ENCODE measurements around the gene CAPN12.

Gene CAPN12

DNA sequence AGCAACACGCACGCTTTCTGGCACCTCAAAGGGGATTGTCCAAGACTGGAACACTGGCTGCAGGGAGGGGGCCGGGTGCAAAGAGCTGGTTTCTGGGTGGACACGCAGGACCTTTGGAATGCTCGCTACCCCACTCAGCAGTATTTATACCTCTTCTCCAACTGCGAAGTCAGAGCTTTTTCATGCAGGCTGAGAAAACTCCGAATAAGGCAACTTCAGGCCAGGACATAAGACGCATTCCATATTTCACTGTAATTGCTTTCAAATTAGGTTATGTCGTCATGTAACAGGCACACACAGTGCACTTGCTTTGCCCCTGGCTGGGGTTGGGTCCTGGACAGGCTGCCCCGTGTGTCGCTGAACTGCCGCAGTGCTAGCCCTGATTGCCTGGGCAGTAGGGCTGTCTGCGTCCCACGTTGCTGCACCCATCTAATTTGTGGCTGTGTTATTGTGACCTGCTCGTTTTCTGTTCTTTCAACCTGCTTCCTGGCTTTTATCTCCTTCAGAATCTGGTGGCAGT lies 52.3 kb downstream of the CAPN12 start:
- peaks cover 15 to 93% (median 64%) of the 10 kb centered on the region in 4 experiments for H3K4me1 ChIP-seq (ENCODE audit: control extremely low read depth in 1 of 4, control insufficient read depth in 4 of 4, insufficient read depth in 4 of 4, low read length in 3 of 4)
- no peak for DNase-seq
- 88% methylated on average over 15 of the region's 15 CpGs for WGBS (ENCODE audit: insufficient coverage)
- H3K27me3 ChIP-seq (replicated peaks in 2 of 5; ENCODE audit: control insufficient read depth in 4 of 5, insufficient read depth in 5 of 5, low read length in 4 of 5), result no peaks in the 10 kb centered on the region
- H3K4me3 ChIP-seq (ENCODE audit: control insufficient read depth in 1 of 7, extremely low read depth in 1 of 7, insufficient read depth in 4 of 7, low read depth in 2 of 7, low read length in 6 of 7), result no peak overlapping the region
- H3K9me3 ChIP-seq (ENCODE audit: control extremely low read depth in 1 of 5, control insufficient read depth in 4 of 5, insufficient read depth in 2 of 5, low read depth in 1 of 5, low read length in 4 of 5), result no peaks in the 10 kb centered on the region
- peak overlapping the region in 1 of 2 experiments; percentile 75 for H3K27ac ChIP-seq (ENCODE audit: insufficient read depth in 1 of 2, low read depth in 1 of 2, low read length in 2 of 2, poor library complexity in 1 of 2, severe bottlenecking in 2 of 2)
- ChIA-PET CTCF (interaction anchor here (1.0 to 1.2 kb wide), 4 partner anchors 9 to 55 kb away, joined by 3 to 5 read pairs (median 3); no protein-coding TSS in a partner anchor), POLR2A (no interaction called here)
- peaks cover 2 to 35% (median 4%) of the 10 kb centered on the region in 4 experiments for H3K36me3 ChIP-seq (ENCODE audit: control insufficient read depth in 4 of 4, insufficient read depth in 4 of 4, low read length in 3 of 4)

DNA sequence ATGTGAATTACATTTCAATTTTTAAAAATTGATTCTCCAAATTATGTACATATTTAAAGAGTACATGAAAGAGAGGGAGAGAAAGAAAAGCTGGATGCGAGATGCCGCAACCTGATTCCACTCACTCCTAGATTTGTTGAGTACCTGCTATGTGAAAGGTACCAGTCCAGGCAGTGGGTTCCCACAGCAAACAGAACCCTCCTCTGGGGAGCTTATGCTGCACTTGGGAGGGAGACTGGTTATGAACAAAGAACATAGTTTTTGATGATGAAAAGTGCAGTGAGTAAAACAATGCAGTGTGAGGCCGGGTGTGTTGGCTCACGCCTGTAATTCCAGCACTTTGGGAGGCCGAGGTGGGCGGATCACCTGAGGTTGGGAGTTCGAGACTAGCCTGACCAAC lies 53.4 kb downstream of the CAPN12 start:
- Histone ChIP-seq H3K27ac (ENCODE audit: insufficient read depth in 1 of 2, low read depth in 1 of 2, low read length in 2 of 2, poor library complexity in 1 of 2, severe bottlenecking in 2 of 2) (no peak overlapping the region), H3K36me3 (ENCODE audit: control insufficient read depth in 4 of 4, insufficient read depth in 4 of 4, low read length in 3 of 4) (peaks cover 0 to 24% (median 1%) of the 10 kb centered on the region in 4 experiments), H3K27me3 (replicated peaks in 2 of 5; ENCODE audit: control insufficient read depth in 4 of 5, insufficient read depth in 5 of 5, low read length in 4 of 5) (no peaks in the 10 kb centered on the region), H3K9me3 (ENCODE audit: control extremely low read depth in 1 of 5, control insufficient read depth in 4 of 5, insufficient read depth in 2 of 5, low read depth in 1 of 5, low read length in 4 of 5) (no peaks in the 10 kb centered on the region), H3K4me1 (ENCODE audit: control extremely low read depth in 1 of 4, control insufficient read depth in 4 of 4, insufficient read depth in 4 of 4, low read length in 3 of 4) (peaks cover 15 to 97% (median 75%) of the 10 kb centered on the region in 4 experiments), H3K4me3 (ENCODE audit: control insufficient read depth in 1 of 7, extremely low read depth in 1 of 7, insufficient read depth in 4 of 7, low read depth in 2 of 7, low read length in 6 of 7) (no peak overlapping the region)
- 100% methylated on average over 3 of the region's 7 CpGs for WGBS (ENCODE audit: insufficient coverage)
- POLR2A ChIA-PET, result no interaction called here
- no peak for DNase-seq
- CTCF ChIA-PET, result interaction anchor here (0.9 to 1.8 kb wide), 8 partner anchors 8 to 72 kb away, joined by 3 to 6 read pairs (median 3); partner anchors contain the start of gene EIF3K

DNA sequence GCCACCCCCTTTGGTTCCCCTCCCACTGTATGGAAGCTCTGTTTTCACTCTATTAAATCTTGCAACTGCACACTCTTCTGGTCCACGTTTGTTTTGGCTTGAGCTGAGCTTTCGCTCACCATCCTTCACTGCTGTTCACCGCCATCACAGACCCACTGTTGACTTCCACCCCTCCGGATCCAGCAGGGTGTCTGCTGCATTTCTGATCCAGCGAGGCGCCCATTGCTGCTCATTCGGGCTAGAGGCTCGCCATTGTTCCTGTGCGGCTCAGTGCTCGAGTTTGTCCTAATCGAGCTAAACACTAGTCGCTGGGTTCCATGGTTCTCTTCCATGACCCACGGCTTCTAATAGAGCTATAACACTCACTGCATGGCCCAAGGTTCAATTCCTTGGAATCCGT lies 54.1 kb downstream of the CAPN12 start:
- no peak for DNase-seq
- ChIA-PET CTCF (interaction anchor here (0.7 to 1.8 kb wide), 7 partner anchors 10 to 71 kb away, joined by 3 to 6 read pairs (median 3); partner anchors contain the start of gene EIF3K), POLR2A (no interaction called here)
- no peak overlapping the region for H3K4me3 ChIP-seq (ENCODE audit: control insufficient read depth in 1 of 7, extremely low read depth in 1 of 7, insufficient read depth in 4 of 7, low read depth in 2 of 7, low read length in 6 of 7)
- peaks cover 0 to 17% (median 1%) of the 10 kb centered on the region in 4 experiments for H3K36me3 ChIP-seq (ENCODE audit: control insufficient read depth in 4 of 4, insufficient read depth in 4 of 4, low read length in 3 of 4)
- no peaks in the 10 kb centered on the region for H3K9me3 ChIP-seq (ENCODE audit: control extremely low read depth in 1 of 5, control insufficient read depth in 4 of 5, insufficient read depth in 2 of 5, low read depth in 1 of 5, low read length in 4 of 5)
- H3K27me3 ChIP-seq (replicated peaks in 2 of 5; ENCODE audit: control insufficient read depth in 4 of 5, insufficient read depth in 5 of 5, low read length in 4 of 5), result no peaks in the 10 kb centered on the region
- peaks cover 15 to 97% (median 76%) of the 10 kb centered on the region in 4 experiments for H3K4me1 ChIP-seq (ENCODE audit: control extremely low read depth in 1 of 4, control insufficient read depth in 4 of 4, insufficient read depth in 4 of 4, low read length in 3 of 4)
- WGBS (ENCODE audit: insufficient coverage), result 95% methylated on average over 14 of the region's 14 CpGs
- H3K27ac ChIP-seq (ENCODE audit: insufficient read depth in 1 of 2, low read depth in 1 of 2, low read length in 2 of 2, poor library complexity in 1 of 2, severe bottlenecking in 2 of 2), result no peak overlapping the region

DNA sequence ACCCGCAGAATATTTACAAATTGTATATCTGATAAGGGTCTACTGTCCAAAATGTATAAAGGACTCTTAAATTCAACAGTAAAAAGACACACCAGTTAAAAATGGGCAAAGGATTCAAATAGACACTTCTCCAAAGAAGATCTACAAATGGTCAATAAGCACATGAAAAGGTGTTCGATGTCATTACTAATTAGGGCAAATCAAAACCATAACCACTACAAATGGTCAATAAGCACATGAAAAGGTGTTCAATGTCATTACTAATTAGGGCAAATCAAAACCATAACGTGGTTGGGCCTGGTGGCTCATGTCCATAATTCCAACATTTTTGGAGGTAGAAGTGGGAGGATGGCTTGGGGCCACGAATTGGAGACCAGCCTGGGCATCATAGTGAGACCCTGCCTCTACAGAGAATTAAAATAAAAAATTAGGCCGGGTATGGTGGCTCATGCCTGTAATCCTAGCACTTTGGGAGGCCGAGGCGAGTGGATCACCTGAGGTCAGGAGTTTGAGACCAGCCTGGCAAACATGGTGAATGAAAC lies 56.4 kb downstream of the CAPN12 start:
- Histone ChIP-seq H3K27me3 (replicated peaks in 2 of 5; ENCODE audit: control insufficient read depth in 4 of 5, insufficient read depth in 5 of 5, low read length in 4 of 5) (no peaks in the 10 kb centered on the region), H3K27ac (ENCODE audit: insufficient read depth in 1 of 2, low read depth in 1 of 2, low read length in 2 of 2, poor library complexity in 1 of 2, severe bottlenecking in 2 of 2) (no peak overlapping the region), H3K36me3 (ENCODE audit: control insufficient read depth in 4 of 4, insufficient read depth in 4 of 4, low read length in 3 of 4) (peaks cover 0 to 18% (median 1%) of the 10 kb centered on the region in 4 experiments), H3K4me3 (ENCODE audit: control insufficient read depth in 1 of 7, extremely low read depth in 1 of 7, insufficient read depth in 4 of 7, low read depth in 2 of 7, low read length in 6 of 7) (no peak overlapping the region), H3K4me1 (ENCODE audit: control extremely low read depth in 1 of 4, control insufficient read depth in 4 of 4, insufficient read depth in 4 of 4, low read length in 3 of 4) (peaks cover 11 to 97% (median 74%) of the 10 kb centered on the region in 4 experiments), H3K9me3 (ENCODE audit: control extremely low read depth in 1 of 5, control insufficient read depth in 4 of 5, insufficient read depth in 2 of 5, low read depth in 1 of 5, low read length in 4 of 5) (no peaks in the 10 kb centered on the region)
- DNase-seq, result no peak
- 100% methylated on average over 2 of the region's 7 CpGs for WGBS (ENCODE audit: insufficient coverage)
- CTCF ChIA-PET, result interaction anchor here (0.9 to 3.4 kb wide), 4 partner anchors 21 to 53 kb away, joined by 3 to 22 read pairs (median 4); no protein-coding TSS in a partner anchor
- POLR2A ChIA-PET, result interaction anchor here (1.3 kb wide), 1 partner anchor 10 kb away, joined by 3 read pairs; no protein-coding TSS in a partner anchor

DNA sequence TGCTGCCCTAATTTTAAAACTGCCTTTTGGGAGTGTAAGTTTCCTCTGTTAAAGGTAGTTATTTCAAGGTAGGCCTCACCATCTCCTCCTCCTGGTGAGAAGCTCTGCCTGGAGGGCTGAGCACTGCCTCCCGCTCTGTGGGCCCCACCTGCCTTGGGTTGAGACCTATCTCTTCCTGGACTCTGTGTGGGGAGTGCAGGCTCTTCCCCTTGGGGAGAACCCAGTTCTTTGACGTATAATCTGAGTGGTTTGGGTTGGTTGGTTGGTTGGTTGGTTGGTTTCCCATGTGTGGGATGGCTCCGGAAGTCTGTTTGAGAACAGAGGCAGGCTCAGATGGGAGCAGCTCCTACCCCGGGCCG lies 57.8 kb downstream of the CAPN12 start:
- Histone ChIP-seq H3K4me3 (ENCODE audit: control insufficient read depth in 1 of 7, extremely low read depth in 1 of 7, insufficient read depth in 4 of 7, low read depth in 2 of 7, low read length in 6 of 7) (peak overlapping the region in 1 of 7 experiments; percentile 25), H3K9me3 (ENCODE audit: control extremely low read depth in 1 of 5, control insufficient read depth in 4 of 5, insufficient read depth in 2 of 5, low read depth in 1 of 5, low read length in 4 of 5) (no peaks in the 10 kb centered on the region), H3K27me3 (replicated peaks in 2 of 5; ENCODE audit: control insufficient read depth in 4 of 5, insufficient read depth in 5 of 5, low read length in 4 of 5) (no peaks in the 10 kb centered on the region), H3K27ac (ENCODE audit: insufficient read depth in 1 of 2, low read depth in 1 of 2, low read length in 2 of 2, poor library complexity in 1 of 2, severe bottlenecking in 2 of 2) (peak overlapping the region; percentile 16 to 87), H3K36me3 (ENCODE audit: control insufficient read depth in 4 of 4, insufficient read depth in 4 of 4, low read length in 3 of 4) (peaks cover 0 to 16% (median 1%) of the 10 kb centered on the region in 4 experiments), H3K4me1 (ENCODE audit: control extremely low read depth in 1 of 4, control insufficient read depth in 4 of 4, insufficient read depth in 4 of 4, low read length in 3 of 4) (peaks cover 11 to 96% (median 70%) of the 10 kb centered on the region in 4 experiments)
- ChIA-PET CTCF (interaction anchor here (0.8 to 3.4 kb wide), 15 partner anchors 8 to 51 kb away, joined by 3 to 22 read pairs (median 4); no protein-coding TSS in a partner anchor), POLR2A (interaction anchor here (0.6 to 1.2 kb wide), 3 partner anchors 20 to 37 kb away, joined by 3 to 4 read pairs (median 4); no protein-coding TSS in a partner anchor)
- WGBS (ENCODE audit: insufficient coverage), result 0% methylated on average over 1 of the region's 5 CpGs
- peak; percentile 68 to 71 (median 70) for DNase-seq

DNA sequence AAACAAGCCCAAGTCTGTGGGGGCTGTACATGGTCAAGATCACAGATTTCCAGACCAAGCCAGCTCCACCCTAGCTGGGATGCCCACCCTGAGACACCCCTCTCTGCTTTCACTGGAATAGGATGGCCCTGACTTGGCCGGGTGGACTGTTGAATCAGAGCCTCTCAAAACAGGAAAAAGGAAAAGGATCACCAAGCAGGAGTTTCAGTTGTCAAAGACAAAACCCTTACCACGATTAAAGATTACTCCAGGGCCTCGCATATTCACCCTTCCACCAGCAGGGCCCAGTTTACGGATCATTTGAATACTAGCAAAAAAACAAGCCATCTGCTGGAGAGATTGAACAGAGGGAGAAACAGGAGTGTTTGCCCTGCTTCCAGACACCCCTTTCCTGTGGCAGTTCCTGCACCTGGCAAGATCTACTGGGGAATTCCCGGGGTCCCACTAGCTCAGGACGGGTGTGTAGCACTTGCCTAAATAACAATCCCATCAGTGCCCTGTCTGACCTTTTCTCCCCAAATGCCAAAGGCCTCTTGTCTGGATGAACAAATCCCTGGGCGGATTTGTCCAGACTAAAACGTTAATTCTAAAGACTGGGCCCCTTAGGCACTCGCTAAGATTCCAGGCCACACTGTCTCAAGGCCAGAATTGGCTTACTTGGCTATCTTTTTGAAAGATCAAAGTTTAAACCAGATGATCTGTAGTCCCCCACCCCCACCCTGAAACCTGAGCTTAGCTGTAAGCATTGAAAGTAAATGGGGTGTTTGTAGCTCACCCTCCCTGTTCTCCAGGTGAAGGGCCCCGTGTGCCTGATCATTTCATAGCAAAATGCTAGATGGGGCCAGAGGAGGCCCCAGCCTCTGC lies 58.4 kb downstream of the CAPN12 start:
- Histone ChIP-seq H3K9me3 (ENCODE audit: control extremely low read depth in 1 of 5, control insufficient read depth in 4 of 5, insufficient read depth in 2 of 5, low read depth in 1 of 5, low read length in 4 of 5) (no peaks in the 10 kb centered on the region), H3K27ac (ENCODE audit: insufficient read depth in 1 of 2, low read depth in 1 of 2, low read length in 2 of 2, poor library complexity in 1 of 2, severe bottlenecking in 2 of 2) (peak overlapping the region; percentile 18 to 87), H3K27me3 (replicated peaks in 2 of 5; ENCODE audit: control insufficient read depth in 4 of 5, insufficient read depth in 5 of 5, low read length in 4 of 5) (no peaks in the 10 kb centered on the region), H3K4me1 (ENCODE audit: control extremely low read depth in 1 of 4, control insufficient read depth in 4 of 4, insufficient read depth in 4 of 4, low read length in 3 of 4) (peaks cover 11 to 97% (median 75%) of the 10 kb centered on the region in 4 experiments), H3K4me3 (ENCODE audit: control insufficient read depth in 1 of 7, extremely low read depth in 1 of 7, insufficient read depth in 4 of 7, low read depth in 2 of 7, low read length in 6 of 7) (peak overlapping the region in 1 of 7 experiments; percentile 25), H3K36me3 (ENCODE audit: control insufficient read depth in 4 of 4, insufficient read depth in 4 of 4, low read length in 3 of 4) (peaks cover 0 to 19% (median 1%) of the 10 kb centered on the region in 4 experiments)
- WGBS (ENCODE audit: insufficient coverage), result 48% methylated on average over 10 of the region's 10 CpGs
- ChIA-PET CTCF (interaction anchor here (0.6 to 3.4 kb wide), 15 partner anchors 8 to 72 kb away, joined by 3 to 22 read pairs (median 4); no protein-coding TSS in a partner anchor), POLR2A (interaction anchor here (0.6 to 1.2 kb wide), 3 partner anchors 19 to 37 kb away, joined by 3 to 4 read pairs (median 4); no protein-coding TSS in a partner anchor)
- DNase-seq, result peak; percentile 54 to 75 (median 70)
